NCI-H2171 treated with DMSO at 0.1 percent for 48 hours (cell line): ENCODE measurements around the gene CEP164.

Source experiments
- DNase-seq: peaks from one replicate; lab custom pipeline; 2025; lab: John Stamatoyannopoulos, UW

Gene CEP164

GRCh38 chr11:117420598-117420997, 92.9 kb downstream of the CEP164 start:
- DNase-seq = no peak

GRCh38 chr11:117421041-117421440, 93.4 kb downstream of the CEP164 start:
- DNase-seq = no peak

GRCh38 chr11:117421476-117421875, 93.8 kb downstream of the CEP164 start:
- no peak for DNase-seq

GRCh38 chr11:117423046-117423575, 95.5 kb downstream of the CEP164 start:
- no peak for DNase-seq

- DNase-seq = peak; percentile 33
Observed at GRCh38 chr11:117424781-117425180, 97.1 kb downstream of the CEP164 start.

- DNase-seq = no peak
Observed at GRCh38 chr11:117425679-117426296, 98.1 kb downstream of the CEP164 start.

- DNase-seq = peak; percentile 62
Observed at GRCh38 chr11:117426297-117426685, 98.6 kb downstream of the CEP164 start.

- DNase-seq = no peak
Observed at GRCh38 chr11:117426941-117427340, 99.3 kb downstream of the CEP164 start.

- no peak for DNase-seq
Observed at GRCh38 chr11:117427356-117427874, 99.8 kb downstream of the CEP164 start.

- no peak for DNase-seq
Observed at GRCh38 chr11:117428186-117428855, 100.7 kb downstream of the CEP164 start.

- DNase-seq = no peak
Observed at GRCh38 chr11:117428856-117429229, 101.2 kb downstream of the CEP164 start.

GRCh38 chr11:117430293-117430955, 102.8 kb downstream of the CEP164 start:
- DNase-seq = no peak

GRCh38 chr11:117431436-117431835, 103.8 kb downstream of the CEP164 start:
- DNase-seq = no peak

- DNase-seq = no peak
Observed at GRCh38 chr11:117433717-117434116, 106.1 kb downstream of the CEP164 start.

- no peak for DNase-seq
Observed at GRCh38 chr11:117434481-117434880, 106.8 kb downstream of the CEP164 start.

GRCh38 chr11:117435326-117435725, 107.7 kb downstream of the CEP164 start:
- DNase-seq = no peak

- DNase-seq = no peak
Observed at GRCh38 chr11:117437041-117437790, 109.6 kb downstream of the CEP164 start.

- no peak for DNase-seq
Observed at GRCh38 chr11:117437791-117438130, 110.1 kb downstream of the CEP164 start.

GRCh38 chr11:117438371-117439000, 110.8 kb downstream of the CEP164 start:
- DNase-seq = no peak

GRCh38 chr11:117439256-117439655, 111.6 kb downstream of the CEP164 start:
- DNase-seq = no peak

- no peak for DNase-seq
Observed at GRCh38 chr11:117440258-117440657, 112.6 kb downstream of the CEP164 start.
